Activated CD4-positive, alpha-beta T cell treated with anti-CD3 and anti-CD28 coated beads, Interleukin-10, Interleukin-2, amounts not matched to agents 100 ng/mL and 50 ng/mL, durations not matched to agents 16 hours and 8 hours (primary cell): ENCODE data around the gene CCDC7.
"Not testable (repeated sequence)": the region's sequence is repeated elsewhere in the genome, so short reads cannot be mapped to it uniquely, and the experiment has no call there.

Experiments
- DNase-seq: peaks from one replicate; pipeline ENCODE4 v3.0.0-alpha.2; 2020

Gene CCDC7

DNA sequence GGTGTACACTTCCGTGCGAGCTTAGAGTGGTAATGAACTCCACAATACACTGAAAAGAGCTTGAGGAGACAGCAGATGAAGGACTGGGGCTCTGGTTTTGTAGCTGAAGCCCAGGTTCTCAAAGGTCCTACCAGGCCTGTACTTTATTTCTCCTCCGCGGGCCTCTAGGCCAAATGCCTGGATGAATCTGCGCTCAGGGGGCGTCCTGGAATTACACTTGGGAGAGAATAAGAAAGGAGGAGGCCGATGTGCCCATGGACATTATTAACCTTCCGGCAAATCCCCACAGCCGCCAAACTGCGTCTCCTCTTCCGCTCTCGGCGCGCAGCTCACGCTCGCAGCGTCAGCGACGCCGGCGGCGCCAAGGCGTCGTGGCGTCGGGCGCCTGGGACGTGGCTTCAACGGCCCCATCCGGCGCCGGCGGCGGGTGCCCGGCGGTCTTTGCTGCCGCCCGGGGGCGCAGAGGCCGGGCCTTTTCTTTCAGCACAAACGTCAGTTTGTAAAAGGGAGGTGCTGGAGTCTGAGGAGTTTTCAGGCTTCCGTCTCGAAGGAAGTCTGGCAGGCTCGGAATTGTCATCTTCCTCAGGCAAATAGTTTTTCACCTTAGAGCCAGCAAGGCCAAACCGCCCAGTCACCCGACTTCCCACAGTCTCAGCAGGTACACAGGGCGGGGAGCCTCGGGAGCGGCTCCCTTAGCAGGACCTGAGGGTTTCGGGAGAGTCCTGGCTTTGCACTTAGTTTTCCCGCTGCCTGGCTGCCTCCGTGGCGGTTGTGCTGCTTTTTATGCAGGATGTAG is at the start of gene CCDC7:
CCDC7 (plus strand) TSS at position 401 of the 796 bp plus-strand sequence. CDS start 5,503 bp downstream, outside the sequence.
- peak; percentile 93 for DNase-seq

DNA sequence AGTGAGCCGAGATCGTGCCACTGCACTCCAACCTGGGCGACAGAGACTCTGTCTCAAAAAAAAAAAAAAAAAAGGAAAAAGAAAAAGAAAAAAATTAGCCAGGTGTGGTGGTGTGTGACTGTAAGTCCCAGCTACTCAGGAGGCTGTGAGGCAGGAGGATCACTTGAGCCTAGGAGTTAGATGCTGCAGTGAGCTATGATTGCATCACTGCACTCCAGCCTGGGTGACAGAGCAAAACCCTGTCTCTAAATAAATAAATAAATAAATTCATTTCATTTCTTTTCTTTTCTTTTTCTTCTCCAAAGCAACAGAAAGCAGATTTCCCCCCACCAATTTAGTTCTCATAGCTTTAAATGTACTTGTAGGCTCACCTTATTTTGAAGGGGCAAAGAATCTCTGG is 48.8 kb upstream of the CCDC7 start:
- not testable (repeated sequence) for DNase-seq

DNA sequence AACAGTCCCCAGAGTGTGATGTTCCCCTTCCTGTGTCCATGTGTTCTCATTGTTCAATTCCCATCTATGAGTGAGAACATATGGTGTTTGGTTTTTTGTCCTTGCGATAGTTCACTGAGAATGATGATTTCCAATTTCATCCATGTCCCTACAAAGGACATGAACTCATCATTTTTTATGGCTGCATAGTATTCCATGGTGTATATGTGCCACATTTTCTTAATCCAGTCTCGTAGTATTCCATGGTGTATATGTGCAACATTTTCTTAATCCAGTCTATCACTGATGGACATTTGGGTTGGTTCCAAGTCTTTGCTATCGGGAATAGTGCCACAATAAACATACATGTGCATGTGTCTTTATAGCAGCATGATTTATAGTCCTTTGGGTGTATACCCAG is 46.2 kb upstream of the CCDC7 start:
- DNase-seq, result not testable (repeated sequence)

DNA sequence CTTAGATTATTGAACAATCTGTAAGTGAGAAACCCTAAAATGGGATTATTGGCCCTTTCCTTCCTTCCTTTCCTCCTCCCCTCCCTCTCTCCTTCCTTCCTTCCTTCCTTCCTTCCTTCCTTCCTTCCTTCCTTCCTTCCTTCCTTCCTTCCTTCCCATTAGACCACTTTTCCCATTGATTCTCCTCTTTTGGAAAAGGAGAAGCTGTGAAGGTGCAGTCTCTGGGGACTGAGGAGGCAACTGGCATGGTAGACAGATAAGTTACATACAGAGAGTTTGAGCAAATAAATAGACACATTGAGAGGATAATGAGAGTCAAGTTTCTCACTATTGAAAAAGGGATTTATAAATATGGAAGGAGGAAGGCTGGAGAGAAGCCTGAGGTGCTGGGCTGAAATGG is 45.0 kb upstream of the CCDC7 start:
- no peak for DNase-seq

DNA sequence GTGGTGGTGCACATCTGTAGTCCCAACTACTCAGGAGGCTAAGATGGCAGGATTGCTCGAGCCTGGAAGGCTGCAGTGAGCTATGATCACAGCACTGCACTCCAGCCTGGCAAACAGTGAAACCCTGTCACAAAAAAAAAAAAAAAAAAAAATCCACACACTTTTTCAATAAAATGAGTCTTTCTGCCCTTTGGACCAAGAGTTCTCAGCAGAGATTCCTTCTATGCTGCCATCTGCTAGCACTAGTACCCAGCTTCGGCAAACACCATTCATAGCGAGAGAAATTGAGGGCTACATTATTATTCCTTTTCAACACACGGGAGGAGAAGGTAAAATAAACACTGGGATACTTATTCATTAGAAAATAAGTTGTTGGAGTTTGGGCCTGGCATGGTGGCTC is 43.4 kb upstream of the CCDC7 start:
- DNase-seq, result no peak

DNA sequence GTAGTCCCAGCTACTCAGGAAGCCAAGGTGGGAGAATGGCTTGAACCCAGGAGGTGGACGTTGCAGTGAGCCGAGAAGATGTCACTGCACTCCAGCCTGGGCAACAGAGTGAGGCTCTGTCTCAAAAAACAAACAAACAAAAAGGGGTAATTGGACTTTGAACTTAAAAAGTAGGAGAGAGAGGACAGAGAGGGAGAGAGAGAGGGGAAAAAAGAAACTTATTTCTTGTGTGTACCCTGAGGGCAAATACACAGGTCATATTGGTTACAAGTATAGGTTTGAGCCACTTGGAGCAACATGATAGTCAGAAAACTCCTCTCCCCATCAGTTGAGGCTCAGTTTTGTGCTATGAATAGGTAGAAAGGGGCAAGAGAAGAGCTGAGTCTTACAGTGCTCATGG is 42.8 kb upstream of the CCDC7 start:
- DNase-seq, result no peak

DNA sequence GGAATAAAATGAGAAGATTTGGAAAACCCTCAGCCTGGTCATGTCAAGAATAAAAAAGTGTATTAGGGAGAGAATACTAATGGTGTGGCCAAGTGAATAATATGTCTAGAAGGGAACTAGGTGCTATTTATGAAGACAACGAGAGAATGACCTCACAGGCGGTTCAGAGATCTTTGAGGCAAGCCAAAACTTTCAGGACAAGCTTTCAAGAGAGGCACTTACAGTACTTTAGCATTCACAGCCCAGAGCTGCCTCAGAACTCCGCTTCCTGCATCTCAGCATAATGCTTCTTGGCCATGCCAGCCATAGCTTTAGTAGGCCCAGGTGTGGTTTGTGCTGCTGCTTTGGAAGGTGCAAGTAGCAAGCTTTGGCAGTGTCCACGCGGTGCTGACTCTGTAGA is 37.2 kb upstream of the CCDC7 start:
- no peak for DNase-seq

DNA sequence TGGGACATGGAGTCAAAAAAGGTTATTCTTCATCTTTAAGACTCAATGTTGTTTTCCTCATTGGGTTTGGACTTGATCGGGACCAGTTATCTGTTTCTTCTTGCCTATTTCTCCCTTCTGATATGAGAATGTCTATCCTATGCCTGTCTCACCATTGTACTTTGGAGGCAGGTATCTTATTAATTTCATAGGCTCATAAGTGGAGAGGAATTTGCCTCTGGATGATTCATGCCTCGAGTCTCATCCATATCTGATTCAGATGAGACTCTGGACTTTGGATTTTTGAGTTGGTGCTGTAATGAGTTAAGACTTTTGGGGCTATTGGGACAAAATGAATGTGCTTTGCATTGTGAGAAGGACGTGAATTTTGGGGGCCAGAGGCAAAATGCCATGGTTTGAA is 36.2 kb upstream of the CCDC7 start:
- DNase-seq, result no peak

DNA sequence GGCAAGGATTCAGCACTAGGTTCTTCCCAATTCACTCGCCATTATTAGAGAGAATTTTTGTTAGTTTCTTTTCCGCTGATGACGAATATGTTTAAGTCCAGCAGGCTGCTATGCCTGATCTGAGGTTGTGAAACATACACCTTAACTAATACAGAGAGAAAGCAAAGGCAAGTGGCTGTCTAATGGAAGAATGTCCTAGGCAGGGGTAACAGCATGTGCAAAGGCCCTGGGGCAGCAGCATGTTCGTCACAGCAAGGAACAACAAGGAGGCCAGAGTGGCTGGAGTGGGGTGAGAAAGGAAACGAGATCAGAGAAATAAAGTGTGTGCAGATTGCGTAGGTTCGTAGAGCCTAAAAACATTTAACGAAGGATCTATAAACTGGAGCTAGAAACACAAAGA is 35.4 kb upstream of the CCDC7 start:
- no peak for DNase-seq

DNA sequence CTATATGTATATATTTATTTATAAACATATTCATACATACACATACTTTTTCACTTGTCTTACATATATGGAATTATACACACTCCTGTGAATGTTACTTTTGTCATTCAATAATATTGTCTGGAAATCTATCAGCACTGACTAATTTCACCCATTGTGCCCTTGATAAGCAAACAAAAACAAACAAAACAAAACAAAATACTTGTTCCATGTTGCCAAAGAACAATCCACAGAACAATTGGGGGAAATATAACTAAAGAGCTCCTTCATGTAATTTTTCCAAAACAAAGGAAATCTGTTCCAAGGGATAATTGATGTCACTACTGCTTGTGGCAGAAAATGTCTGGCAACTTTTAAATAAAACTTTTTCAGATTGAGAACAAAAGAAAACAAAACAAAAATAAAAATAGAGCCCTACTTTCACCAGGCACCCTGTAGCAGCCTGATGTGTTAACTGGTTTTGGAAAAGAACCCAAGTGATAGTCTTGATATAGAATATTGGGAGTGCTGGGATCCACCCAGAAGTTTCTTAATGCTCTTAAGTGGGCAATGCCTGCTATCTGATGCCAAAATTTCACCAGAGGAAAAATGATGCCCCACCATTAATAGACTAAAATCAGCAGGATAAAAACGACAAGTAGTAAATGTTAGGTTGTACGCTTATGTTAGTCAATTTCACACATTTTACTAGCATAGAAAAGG is 34.0 kb upstream of the CCDC7 start:
- no peak for DNase-seq

DNA sequence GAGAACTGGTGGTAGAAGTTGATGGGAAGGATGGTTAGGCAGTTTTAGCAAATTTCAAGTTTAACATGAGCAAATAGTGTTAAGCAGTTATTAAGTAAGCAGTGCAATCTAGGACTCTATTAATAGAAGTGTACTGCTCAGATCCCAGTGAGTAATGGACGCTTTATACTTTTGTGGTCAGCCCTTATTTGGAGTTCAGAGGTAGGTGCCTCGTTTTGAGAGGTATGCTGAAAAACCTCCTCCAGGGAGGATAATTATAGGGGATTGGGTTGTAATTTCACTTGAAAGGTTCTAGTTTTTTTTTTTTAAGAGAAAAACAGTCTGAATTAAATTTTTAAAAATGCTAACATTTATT is 33.5 kb upstream of the CCDC7 start:
- no peak for DNase-seq

DNA sequence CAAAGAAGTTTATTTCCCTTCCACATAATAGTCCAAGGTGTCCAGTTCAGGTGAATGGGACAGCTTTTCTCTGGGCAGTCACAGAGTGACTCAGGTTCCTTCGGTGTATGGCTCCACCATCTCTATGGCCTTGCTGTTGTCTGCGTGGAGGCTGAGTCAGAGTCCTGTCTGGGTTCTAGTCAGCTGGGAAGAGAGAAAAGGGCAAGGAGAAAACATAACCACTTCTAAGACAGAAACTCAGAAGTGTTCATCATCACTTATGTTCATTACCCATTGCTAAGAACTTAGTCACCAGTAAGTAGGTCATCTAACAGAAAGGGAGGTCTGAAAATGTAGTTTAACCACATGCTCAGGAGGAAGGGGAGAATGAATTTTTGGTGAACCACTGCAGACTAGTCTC is 32.4 kb upstream of the CCDC7 start:
- DNase-seq, result peak; percentile 69

DNA sequence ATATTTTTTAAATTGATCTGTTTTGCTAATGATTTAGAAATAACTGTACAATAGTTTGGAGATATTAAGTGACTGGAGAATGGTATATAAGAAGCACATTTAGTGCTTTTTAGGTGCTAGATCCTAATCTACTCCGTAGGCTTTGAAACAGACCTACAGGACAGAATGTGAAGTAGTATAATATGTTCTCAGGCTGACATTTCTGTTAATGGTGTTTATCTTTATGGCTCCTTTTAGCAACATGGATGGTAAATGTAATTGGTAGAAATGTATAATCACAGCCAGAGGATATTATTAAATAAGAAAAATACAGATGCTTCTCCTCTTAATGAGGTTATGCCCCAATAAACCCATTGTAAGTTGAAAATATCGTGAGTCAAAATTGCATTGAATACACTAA is 30.6 kb upstream of the CCDC7 start:
- DNase-seq, result no peak

DNA sequence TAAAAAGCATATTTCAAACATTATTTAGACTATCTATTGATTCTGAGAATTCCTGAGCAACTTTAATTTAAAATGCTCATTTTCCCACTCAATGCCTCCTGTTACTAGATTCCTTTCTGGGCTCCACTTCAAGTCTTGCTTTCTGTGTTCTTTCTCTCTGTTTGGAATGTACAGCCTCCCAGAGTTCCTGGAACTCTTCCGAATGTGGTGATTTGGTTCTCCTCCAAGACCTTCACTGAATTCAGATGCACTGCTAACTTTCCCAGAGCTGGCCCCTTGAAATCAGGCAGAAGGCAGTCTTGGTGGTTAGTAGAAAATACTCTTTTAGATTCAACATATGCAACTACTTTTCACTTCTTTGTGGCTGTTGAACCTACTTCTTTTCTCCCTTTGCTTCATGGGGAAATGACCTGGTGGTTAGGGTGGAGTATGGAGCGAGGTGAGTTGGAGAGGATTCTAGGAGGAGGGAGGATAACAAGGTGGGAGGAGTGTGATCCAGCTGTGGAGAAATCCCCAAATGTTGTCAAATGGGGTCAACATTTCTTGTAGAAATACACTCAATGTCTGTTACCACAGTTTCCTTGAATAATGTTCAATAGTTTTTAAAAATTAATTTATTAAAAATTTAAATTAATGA is 27.9 kb upstream of the CCDC7 start:
- DNase-seq, result no peak

DNA sequence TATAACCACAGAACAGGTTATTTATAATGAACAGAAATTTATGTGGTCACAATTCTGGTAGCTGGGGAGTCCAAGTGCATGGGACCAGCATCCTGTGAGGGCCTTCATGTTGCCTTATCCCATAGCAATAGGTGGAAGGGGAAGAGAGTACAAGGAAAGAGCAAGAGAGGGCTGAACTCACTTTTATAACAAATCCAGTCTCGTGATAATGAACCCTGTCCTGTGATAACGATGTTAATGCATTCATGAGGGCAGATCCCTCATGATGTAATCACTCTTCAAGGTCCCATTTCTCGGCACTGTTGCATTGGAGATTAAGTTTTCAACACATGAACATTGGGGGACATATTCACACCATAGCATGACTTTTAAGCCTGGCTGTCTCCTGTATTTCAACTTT is 27.4 kb upstream of the CCDC7 start:
- no peak for DNase-seq

DNA sequence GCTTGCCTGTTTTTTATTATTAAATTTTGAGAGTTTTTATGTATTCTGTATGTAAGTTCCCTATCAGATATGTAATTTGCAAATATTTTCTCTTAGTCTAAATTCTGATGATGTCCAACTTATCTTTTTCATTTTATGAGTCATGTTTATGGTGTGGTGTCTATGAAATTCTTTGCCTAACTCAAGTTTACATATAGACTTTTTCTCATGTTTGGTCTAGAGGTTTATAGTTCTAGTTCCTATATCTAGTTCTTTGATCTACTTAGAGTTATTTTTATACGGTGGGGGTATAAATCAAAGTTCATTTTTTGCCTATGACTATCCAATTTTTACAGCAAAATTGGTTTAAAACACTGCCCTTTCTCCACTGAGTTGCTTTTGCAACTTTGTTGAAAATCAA is 26.3 kb upstream of the CCDC7 start:
- no peak for DNase-seq

DNA sequence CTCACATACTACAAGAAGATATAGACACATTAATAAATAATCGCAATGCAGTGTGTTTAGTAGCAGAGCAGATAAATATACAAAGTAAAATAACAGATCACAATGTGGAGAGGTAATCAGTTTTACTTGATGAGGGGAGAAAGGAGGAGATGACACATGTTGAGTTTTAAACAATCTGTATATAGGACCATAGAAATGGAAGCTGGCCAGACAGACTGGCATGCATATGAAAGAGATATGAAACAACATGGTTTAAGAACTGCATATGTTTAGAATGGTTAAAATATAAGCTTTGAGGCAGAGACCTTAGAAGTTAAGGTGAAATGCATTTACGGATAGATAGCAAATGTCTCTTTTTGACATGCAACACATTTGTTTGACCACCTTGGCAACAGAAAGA is 19.8 kb upstream of the CCDC7 start:
- DNase-seq, result no peak

DNA sequence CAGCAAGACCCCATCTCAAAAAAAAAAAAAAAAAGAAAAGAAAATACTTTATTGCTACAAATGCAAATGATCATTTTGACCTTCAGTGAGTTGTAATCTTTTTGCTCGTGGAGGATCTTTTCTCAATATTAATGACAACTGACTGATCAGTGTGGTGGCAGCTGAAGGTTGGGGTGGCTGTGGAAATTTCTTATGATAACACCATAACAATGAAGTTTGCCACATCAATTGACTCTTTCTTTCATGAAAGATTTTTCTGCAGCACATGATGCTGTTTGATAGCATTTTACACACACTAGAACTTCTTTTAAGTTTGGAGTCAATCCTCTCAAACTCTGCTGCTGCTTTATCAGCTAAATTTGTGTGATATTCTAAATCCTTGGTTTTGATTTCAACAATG is 12.4 kb upstream of the CCDC7 start:
- DNase-seq, result no peak

DNA sequence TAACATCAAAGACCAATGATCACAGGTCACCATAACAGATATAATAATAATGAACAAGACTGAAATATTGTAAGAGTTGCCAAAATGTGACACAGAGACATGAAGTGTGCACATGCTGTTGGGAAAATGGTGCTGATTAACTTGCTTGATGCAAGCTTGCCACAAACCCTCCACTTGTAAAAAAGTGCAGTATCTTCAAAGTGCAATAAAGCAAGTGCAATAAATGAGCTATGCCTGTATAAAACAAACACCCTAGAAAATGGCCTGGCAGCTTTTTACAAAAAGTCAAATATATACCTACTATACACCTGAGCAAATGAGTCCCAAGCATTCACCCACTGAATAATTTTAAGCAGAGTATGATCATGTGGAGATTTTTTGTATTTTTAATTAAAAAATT is 9.7 kb upstream of the CCDC7 start:
- DNase-seq, result no peak

DNA sequence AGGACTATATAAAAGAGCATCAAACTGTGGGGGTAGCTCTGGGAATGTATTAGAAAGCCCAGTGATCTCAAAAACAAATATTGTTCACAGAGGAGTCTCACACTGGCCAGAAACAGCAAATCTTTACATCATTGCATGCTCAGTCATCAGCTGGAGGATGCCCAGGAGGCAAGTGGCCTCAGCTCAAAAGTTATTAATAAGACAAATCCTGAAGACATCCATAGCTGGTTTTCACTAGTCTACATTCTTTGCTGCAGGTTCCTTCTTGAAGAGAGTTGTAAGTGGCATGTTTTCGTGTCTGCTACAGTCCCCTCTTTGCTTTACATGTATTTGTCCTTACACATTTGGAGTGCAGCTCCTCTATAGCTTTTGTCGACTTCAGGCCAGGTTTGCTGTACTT is 8.6 kb upstream of the CCDC7 start:
- DNase-seq, result no peak

DNA sequence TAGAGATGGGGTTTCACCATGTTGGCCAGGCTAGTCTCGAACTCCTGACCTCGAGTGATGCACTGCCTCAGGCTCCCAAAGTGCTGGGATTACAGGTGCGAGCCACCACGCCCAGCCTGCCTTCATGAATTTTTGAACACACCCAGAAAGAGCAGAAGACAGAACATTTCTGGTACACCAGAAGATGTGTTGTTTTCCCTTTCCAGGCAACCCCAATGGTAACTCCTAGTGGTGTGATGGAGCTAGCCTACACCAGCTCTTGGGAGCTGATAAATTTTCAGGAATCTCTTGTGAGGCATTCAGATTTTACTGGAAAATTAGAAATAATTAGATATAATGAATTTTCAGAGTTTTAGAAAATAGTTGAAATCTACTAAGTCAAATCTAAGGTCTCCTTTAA is 904 bp upstream of the CCDC7 start:
- DNase-seq, result no peak

DNA sequence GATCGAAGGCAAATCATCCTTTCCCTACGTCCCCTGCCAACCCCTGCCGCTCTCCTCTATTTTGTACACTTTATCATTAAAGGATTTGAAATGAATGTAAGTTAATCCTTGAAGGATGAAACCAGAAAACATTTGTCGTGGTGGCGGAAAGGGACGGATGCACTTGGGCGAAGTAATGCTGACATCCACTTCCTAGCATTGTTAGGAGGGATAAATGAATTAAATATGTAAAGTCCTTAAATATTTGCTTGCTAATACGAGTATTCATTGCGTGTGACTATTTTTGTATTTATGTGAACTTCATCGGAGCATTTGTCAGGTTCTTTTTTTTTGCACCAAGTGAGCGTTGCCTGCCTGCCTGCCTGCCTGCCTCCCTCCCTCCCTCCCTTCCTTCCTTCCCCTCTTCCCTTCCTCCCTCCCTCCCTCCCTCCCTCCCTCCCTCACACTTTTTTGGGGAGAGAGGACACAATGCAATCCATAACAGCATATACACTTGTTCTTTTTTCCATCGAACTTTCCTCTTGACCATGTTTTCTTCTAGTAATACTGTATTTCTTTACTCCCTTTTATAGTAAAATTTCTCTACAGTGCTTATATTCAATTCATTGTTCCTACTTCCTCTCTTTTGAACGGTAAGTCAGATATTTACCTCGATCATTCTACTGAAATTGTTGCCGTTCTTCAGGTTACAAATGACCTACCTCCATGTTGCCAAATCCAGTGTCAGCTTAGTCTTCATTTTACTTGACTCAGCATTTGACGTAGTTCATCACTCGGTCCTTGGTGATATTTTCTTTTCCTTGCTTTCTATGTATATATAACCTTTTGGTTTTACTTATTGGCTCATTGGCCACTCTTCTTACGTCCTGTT is 831 bp downstream of the CCDC7 start:
- peak; percentile 11 for DNase-seq

DNA sequence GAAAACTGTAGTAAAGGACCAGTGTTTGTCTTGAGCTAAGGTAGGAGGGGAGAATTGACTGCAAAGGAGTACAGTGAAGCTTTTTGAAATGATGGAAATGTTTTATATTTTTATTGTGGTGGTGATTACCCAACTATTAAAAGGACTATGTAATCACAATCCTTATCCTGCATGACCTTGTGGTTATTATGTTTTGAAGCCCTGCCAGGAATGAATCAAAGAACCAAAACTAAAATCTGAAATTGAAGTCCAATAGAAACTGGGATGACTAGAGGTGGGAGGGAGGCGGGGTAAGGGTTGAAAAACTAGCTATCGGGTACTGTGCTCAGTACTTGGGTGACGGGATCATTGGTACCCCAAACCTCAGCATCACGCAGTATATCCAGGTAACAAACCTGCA is 8.2 kb downstream of the CCDC7 start:
- DNase-seq, result no peak
